GM12865 (cell line): Measurements from ENCODE around the gene FAM50A.

ENCODE experiments used
- DNase-seq: peaks from one replicate; pipeline ENCODE4 v3.0.0; 2010; ENCODE audit warnings: low read depth
- H3K4me3 ChIP-seq: 2 replicates; pipeline ENCODE4 v1.5.1; 2011; ENCODE audit warnings: mild to moderate bottlenecking, low read depth, low read length, control low read depth
- CTCF ChIP-seq: IDR thresholded peaks from 2 replicates; pipeline ENCODE4 v1.5.1; 2011; ENCODE audit warnings: low read length, control low read depth, low read depth, inconsistent platforms; ENCODE audit not compliant: insufficient read depth; ENCODE audit errors: missing control alignments

The FAM50A gene

GRCh38 chrX:154471839-154472684 is 28.1 kb downstream of the FAM50A start:
- H3K4me3 ChIP-seq: no peak overlapping the region
- no peak for DNase-seq
- TF ChIP-seq CTCF: no peak

- no peak overlapping the region for H3K4me3 ChIP-seq
- no peak for TF ChIP-seq CTCF
- DNase-seq: no peak
These were observed 29.0 kb downstream of the FAM50A start for GRCh38 chrX:154472685-154473632.

GRCh38 chrX:154473683-154474082 is 29.7 kb downstream of the FAM50A start:
- no peak for TF ChIP-seq CTCF
- H3K4me3 ChIP-seq: no peak overlapping the region
- no peak for DNase-seq

- no peak overlapping the region for H3K4me3 ChIP-seq
- no peak for DNase-seq
These were observed 32.9 kb downstream of the FAM50A start for GRCh38 chrX:154476821-154477220.

GRCh38 chrX:154477891-154478477 is 34.0 kb downstream of the FAM50A start:
- TF ChIP-seq CTCF: no peak
- no peak for DNase-seq

More at GRCh38 chrX:154476821-154477220, 32.9 kb downstream of the FAM50A start:
- TF ChIP-seq CTCF: no peak

GRCh38 chrX:154478728-154479622 is 35.0 kb downstream of the FAM50A start, which contains the start of gene LAGE3:
Gene LAGE3 (minus strand): TSS chrX:154479281. CDS start chrX:154478915, 366 bp downstream.
- DNase-seq: peak; percentile 95
- peak within 1 kb of the TSS; percentile 61 for H3K4me3 ChIP-seq
- TF ChIP-seq CTCF: no peak

More at GRCh38 chrX:154477891-154478477, 34.0 kb downstream of the FAM50A start:
- H3K4me3 ChIP-seq: peak overlapping the region; percentile 61
